OCI-LY7 (cell line): ENCODE data around the gene TM7SF3.

Experiments
- CTCF ChIP-seq: fragments of 200-600 bp; sonication (generic); conservative IDR thresholded peaks from 2 replicates; pipeline ENCODE4 v1.5.1; 2014; ENCODE audit warnings: mild to moderate bottlenecking, antibody characterized with exemption, low read length, moderate library complexity, mixed read lengths
- EZH2phosphoT487 ChIP-seq: fragments of 200-600 bp; sonication (generic); IDR thresholded peaks from 2 replicates; pipeline ENCODE4 v1.6.1; 2018; ENCODE audit warnings: low read depth, borderline replicate concordance, mild to moderate bottlenecking, mixed run types, antibody characterized with exemption, low read length, moderate library complexity, mixed read lengths

- no peak for TF ChIP-seq CTCF
- TF ChIP-seq EZH2phosphoT487, result no peak
Measured at GRCh38 chr12:26941215-26941594, 73.0 kb downstream of the TM7SF3 start.
